ENCODE data around the gene ICAM5. TPM values are rescaled to one million over a fixed set of nuclear protein-coding genes. Genes with fewer than 3 reads are reported as not detected.
A peak's percentile ranks its signal among the peaks of the same experiment; 100 is the strongest.

Gene ICAM5
- total and polyA plus RNA-seq, 9 of the 15 experiments (the other 6 are each of a cell fraction or from before 2014, with no cell fraction given), result 0.10 to 114 (median 13.7) TPM

DNA sequence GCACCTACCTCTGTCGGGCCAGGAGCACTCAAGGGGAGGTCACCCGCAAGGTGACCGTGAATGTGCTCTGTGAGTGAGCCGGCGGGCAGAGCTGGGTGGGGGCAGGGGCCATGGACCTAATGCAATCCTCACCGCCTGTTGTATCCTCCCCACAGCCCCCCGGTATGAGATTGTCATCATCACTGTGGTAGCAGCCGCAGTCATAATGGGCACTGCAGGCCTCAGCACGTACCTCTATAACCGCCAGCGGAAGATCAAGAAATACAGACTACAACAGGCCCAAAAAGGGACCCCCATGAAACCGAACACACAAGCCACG lies 4.8 kb upstream of the ICAM5 start (continued):
- TF ChIP-seq, protein P1, sequence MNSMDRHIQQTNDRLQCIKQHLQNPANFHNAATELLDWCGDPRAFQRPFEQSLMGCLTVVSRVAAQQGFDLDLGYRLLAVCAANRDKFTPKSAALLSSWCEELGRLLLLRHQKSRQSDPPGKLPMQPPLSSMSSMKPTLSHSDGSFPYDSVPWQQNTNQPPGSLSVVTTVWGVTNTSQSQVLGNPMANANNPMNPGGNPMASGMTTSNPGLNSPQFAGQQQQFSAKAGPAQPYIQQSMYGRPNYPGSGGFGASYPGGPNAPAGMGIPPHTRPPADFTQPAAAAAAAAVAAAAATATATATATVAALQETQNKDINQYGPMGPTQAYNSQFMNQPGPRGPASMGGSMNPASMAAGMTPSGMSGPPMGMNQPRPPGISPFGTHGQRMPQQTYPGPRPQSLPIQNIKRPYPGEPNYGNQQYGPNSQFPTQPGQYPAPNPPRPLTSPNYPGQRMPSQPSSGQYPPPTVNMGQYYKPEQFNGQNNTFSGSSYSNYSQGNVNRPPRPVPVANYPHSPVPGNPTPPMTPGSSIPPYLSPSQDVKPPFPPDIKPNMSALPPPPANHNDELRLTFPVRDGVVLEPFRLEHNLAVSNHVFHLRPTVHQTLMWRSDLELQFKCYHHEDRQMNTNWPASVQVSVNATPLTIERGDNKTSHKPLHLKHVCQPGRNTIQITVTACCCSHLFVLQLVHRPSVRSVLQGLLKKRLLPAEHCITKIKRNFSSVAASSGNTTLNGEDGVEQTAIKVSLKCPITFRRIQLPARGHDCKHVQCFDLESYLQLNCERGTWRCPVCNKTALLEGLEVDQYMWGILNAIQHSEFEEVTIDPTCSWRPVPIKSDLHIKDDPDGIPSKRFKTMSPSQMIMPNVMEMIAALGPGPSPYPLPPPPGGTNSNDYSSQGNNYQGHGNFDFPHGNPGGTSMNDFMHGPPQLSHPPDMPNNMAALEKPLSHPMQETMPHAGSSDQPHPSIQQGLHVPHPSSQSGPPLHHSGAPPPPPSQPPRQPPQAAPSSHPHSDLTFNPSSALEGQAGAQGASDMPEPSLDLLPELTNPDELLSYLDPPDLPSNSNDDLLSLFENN (IDR thresholded peaks at IDR 0.05; ENCODE audit: low read depth in 2 of 2, low read length in 2 of 2), result no peak
- TF ChIP-seq TAF1 (IDR thresholded peaks at IDR 0.05; ENCODE audit: control insufficient read depth, extremely low read depth, insufficient read depth, low read length, severe bottlenecking) (no peak), RBM15 (IDR thresholded peaks at IDR 0.05; ENCODE audit: insufficient read depth, low read length) (no peak), NFATC3 (IDR thresholded peaks at IDR 0.05) (no peak)
- TF ChIP-seq, protein P2, sequence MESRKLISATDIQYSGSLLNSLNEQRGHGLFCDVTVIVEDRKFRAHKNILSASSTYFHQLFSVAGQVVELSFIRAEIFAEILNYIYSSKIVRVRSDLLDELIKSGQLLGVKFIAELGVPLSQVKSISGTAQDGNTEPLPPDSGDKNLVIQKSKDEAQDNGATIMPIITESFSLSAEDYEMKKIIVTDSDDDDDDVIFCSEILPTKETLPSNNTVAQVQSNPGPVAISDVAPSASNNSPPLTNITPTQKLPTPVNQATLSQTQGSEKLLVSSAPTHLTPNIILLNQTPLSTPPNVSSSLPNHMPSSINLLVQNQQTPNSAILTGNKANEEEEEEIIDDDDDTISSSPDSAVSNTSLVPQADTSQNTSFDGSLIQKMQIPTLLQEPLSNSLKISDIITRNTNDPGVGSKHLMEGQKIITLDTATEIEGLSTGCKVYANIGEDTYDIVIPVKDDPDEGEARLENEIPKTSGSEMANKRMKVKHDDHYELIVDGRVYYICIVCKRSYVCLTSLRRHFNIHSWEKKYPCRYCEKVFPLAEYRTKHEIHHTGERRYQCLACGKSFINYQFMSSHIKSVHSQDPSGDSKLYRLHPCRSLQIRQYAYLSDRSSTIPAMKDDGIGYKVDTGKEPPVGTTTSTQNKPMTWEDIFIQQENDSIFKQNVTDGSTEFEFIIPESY (CRISPR knock-in tag; IDR thresholded peaks at IDR 0.05), result peak; percentile 58; the same call in 1 of the 2 replicates

All from K562 (cell line).